Activated gamma-delta T cell (primary cell): ENCODE data around the gene EPRS1.
"Not testable (repeated sequence)": the region's sequence is repeated elsewhere in the genome, so short reads cannot be mapped to it uniquely, and the experiment has no call there.

ENCODE experiments used
- DNase-seq: peaks from one replicate; lab custom pipeline; 2025; lab: John Stamatoyannopoulos, UW

The EPRS1 gene

DNA sequence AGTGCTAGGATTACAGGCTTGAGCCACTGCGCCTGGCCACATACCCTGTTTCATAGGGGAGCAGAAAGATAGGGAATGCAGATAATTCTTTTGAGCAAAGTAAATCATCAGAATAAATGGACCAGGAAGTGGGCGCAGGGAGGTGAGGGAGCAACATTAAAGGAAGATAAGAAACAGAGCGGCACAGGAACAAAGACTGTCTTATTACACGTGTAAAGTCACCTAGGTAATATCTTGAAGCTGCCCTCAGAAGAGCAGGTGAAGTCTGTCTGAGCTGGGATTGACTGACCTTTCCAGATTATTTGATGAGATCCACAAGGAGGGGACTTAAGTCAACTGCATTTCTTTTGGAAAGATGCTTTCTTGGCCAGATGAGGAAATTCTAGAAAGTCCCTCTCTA lies 7.7 kb downstream of the EPRS1 start:
- DNase-seq = no peak

DNA sequence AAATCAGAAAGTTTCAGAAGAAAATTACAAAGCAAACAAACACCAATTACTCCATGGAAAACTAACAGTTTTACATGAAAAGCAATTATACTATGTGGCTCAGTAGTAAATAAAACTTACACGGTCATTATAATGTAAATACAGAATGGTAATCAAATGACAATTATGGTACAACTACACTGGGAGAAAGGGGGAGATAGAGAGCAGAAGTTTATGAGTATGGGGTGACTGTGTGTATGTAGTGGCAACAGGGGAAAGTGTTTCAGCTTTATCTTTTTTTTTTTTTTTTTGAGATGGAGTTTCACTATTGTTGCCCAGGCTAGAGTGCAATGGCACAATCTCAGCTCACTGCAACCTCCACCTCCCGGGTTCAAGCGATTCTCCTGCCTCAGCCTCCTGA lies 8.5 kb downstream of the EPRS1 start:
- not testable (repeated sequence) for DNase-seq

DNA sequence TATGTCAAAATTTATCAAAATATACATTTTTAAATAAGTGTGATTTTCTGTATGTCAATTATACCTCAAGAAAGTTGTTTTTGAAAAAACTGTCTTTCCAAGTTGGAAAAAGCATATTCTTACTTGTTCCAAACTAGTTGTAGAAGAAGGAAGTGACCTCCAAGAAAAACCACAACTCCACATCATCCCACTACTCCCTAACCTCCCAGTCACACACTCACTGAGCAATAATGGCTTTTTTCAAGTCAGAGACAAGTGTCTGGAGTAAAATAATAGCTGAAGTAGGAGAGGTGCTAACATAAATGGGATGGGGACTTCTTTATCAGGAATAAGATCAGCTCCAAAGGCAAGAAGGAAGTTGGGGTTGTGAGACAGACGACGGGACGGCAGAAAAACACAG lies 13.4 kb downstream of the EPRS1 start:
- no peak for DNase-seq

DNA sequence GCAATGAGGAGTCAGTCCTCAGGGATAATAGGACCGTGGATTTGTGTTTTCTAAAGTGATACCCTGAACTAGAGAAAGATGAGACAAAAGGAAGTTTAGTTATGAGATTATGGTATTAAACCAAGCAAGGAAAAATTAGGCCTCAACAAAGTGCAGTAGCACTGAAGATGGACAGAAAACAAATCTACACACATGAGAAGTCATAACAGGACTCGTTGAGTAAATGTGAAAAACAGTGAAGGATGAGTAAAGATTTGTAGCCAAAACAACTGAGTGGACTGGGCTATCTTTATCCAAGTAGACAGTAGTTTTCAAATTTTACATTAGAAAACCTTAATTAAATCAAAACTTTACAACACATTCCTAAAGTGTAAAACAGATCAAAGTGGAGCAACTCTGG lies 15.0 kb downstream of the EPRS1 start:
- DNase-seq = no peak

DNA sequence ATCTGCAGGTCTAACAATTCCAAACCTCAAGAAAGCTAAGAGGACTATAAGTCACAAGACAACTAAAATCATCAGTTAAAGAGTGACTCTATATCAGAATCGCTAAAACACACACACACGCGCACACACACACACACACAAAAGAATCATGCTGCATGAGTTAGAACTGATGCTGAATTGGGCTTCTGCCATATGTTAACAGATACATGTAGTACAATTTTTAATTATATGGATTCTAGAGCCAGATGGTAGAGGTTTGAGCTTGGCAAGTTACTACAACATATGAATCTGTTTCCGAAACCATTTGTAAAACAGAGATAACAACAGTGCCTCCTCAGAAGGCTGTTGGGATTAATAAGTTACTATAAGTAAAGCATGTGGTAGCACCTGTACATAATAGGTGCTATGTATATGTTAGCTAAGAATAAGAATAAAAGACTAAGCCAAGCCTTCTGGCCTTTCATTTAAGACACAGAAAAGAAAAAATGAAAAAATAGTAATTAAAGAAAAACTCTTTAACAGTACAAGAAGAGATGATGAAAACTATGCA lies 17.9 kb downstream of the EPRS1 start:
- no peak for DNase-seq

DNA sequence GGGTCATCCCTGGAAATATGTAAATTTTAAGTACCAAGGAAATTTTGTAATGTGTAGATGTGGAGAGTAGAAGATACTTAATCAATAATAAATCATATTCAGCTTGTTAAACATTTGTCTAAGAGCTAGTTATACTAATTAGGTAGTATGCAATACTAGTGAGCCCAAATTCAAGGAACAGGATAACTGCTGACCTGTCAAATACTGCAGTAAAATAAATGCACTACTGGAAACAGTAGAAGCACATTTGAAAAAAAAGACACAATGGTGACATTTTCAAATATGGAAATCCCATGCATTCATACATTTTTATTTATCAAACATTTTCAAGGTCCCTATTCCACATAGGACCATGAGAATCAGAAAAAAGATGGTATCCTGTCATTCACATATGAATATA lies 27.2 kb downstream of the EPRS1 start:
- no peak for DNase-seq

DNA sequence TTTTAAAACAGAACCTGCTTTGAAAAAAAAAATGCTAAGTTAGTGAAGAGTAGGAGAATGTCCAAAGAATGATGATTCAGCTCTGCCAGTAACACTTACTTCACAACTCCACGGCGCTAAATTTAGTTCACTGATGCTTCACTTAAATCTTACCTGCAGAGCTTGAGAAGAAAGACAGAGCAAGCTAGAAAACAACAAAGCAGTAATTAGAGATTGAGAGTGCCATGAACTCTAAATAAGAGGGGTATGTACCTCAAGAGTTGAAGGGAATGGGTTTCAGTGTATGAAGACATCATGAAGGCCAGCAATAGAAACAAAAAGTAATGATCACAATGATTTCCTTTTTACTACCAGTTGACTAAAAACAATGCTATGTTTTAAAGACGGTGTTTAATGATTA lies 32.8 kb downstream of the EPRS1 start:
- no peak for DNase-seq

DNA sequence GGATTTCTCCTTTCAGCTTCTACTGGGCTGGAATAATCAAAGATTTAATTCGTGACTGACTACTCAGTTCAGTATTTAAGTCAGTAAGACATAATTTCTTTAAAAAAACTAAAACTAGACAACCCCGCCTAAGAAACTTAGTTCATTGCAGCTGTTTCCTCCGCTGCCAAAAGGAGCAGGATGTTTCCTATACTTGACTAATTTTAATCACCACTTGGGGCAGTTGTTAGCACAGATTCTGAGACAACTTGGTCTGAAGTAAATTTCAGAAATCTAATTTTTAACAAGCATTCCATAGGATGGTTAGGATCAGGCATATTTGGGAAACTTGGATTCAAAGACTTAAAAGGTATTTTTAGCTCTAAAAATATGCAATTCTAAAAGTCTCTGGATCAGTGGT lies 34.0 kb downstream of the EPRS1 start:
- no peak for DNase-seq

DNA sequence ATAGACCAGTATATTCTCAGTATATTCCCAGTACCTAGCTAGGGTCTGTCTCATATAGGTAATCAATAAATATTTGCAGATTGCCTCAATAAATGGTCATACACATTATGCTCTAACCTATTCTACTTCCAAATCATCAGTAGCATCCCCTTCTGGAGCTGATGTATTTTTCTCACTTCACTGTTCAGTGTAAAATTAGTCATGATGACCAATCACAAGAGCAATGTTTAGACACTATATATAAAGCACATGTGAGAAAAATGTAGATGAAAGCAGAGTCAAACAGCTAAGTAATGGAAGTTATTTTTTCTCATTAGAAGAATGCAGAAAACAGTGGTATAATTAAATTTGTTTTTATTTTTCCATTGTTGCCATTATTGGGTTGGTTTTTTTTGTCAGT lies 34.7 kb downstream of the EPRS1 start:
- DNase-seq = no peak

DNA sequence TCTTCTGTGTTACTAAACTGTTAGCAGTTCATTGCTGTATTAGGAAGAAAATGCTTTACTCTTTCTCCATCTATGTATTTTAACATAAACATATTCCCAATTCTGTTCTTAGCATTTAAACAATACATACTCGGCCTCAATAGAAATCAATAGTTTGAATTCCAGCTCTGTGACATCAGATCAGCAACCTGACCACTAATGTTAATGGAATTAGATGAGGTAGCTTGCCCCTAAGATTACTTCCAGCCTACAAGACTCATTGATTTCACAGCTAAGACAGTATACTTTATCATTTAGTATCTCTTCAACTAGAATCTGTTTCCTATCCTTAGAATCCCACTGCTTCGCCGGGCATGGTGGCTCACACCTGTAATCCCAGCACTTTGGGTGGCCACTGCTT lies 38.9 kb downstream of the EPRS1 start:
- no peak for DNase-seq

DNA sequence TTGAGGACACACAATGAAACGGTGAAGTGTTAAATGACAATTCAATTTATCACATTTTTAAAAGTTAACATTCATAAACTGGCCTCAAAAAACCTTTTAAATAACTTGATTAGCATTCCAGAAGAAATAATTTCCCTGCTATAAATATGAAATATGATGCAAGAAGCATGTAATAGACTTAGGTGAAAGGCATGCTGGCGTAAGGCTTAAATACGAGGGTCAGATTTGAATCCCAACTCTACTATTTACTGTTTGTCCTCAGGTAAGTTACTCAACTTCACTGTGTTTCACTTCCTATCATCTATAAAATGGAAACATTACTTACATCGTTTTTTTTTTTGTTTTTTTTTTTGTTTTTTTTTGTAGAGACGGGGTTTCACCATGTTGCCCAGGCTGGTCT lies 40.8 kb downstream of the EPRS1 start:
- DNase-seq = no peak

DNA sequence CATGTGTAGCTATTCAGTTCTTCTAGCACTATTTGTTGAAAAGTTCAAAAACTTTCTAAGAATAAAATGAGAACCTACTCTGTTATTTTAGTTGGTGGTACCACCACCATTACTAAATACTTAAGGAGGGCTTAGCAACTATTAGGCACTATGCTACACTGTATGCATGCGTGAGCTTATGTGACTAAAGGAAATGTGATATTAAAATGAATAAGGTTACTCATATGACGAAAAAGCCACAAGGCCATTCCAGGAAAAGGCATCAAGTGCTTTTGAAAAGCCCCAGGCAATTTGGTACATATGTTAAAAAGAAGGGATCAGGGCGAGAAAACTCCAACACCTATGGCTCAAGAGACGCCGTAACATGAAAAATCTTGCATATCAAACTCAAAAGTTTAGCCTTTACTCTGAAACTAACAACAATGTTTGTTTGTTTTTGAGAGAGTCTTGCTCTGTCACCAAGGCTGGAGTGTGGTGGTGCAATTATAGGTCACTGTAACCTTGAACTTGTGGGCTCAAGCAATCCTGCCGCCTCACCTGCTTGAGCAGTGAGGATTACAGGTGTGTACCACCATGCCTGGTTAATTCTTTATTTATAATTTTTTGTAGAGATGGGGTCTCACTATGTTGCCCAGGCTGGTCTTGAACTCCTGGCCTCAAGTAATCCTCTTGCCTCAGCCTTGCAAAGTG lies 42.5 kb downstream of the EPRS1 start:
- no peak for DNase-seq

DNA sequence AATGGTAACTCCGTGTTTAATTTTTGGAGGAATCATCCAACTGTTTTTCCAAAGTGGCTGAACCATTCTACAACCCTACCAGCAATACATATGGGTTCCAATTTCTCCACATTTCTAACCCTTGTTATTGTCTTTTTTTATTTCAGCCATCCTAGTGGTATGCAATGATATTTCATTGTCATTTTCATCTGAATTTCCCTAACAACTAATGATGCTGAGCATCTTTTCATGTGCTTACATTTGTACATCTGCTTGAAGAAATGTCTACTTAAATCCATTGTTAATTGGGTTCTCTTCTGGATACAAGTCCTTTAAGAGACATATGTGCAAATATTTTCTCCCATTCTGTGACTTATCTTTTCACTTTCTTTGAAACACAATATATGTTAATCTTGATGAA lies 43.3 kb downstream of the EPRS1 start:
- no peak for DNase-seq

DNA sequence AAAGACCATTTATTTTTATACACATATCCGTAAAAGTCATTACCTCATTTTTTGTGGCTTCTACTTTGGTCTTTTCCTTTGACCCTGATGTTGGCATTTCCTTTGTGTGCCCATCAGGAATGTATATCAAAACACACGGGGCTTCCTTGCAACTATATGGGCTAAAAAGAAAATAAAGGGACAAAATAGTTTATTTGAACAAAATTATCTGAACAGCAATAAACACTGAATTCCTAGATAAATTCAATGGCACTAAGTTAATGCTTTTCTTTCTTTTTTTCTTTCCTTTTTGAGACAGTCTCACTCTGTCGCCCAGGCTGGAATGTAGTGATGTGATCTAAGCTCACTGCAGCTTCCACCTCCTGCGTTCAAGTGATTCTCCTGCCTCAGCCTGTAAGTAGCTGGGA lies 45.2 kb downstream of the EPRS1 start:
- DNase-seq = no peak

DNA sequence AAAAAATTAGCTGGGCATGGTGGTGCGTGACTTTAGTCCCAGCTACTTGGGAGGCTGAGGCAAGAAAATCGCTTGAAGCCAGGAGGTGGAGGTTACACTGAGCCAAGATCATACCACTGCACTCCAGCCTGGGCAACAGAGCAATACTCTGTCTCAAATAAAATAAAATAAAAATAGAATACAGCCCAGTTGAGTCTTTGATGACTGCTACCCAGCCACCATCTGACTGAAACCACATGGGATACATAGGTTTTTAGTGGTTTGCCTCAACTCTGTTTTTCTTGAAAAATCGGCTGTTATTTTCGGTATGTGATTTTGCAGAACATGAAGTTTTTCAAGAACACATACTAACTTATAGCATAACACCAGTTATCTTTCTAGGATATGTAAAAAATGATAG lies 46.5 kb downstream of the EPRS1 start:
- no peak for DNase-seq
